EL (cell line): ENCODE data around the gene CACNA1I.
A peak's percentile ranks its signal among the peaks of the same experiment; 100 is the strongest.

Experiments
- DNase-seq: peaks from one replicate; pipeline ENCODE4 v3.0.0-alpha.2; 2016

The CACNA1I gene

GRCh38 chr22:39535831-39536449, 34.6 kb upstream of the CACNA1I start:
- no peak for DNase-seq

GRCh38 chr22:39536711-39537110, 33.8 kb upstream of the CACNA1I start:
- DNase-seq, result no peak

GRCh38 chr22:39537975-39538374, 32.6 kb upstream of the CACNA1I start:
- DNase-seq, result no peak

- peak; percentile 39 for DNase-seq
Measured at GRCh38 chr22:39543095-39543494, 27.5 kb upstream of the CACNA1I start.

- no peak for DNase-seq
Measured at GRCh38 chr22:39545386-39546365, 24.9 kb upstream of the CACNA1I start.

- peak; percentile 50 for DNase-seq
Measured at GRCh38 chr22:39546889-39547586, 23.5 kb upstream of the CACNA1I start.

GRCh38 chr22:39547587-39547947, 23.0 kb upstream of the CACNA1I start:
- DNase-seq, result no peak

GRCh38 chr22:39553429-39553828, 17.1 kb upstream of the CACNA1I start:
- DNase-seq, result no peak

- no peak for DNase-seq
Measured at GRCh38 chr22:39554151-39554550, 16.4 kb upstream of the CACNA1I start.

- DNase-seq, result no peak
Measured at GRCh38 chr22:39556970-39557841, 13.3 kb upstream of the CACNA1I start.

- no peak for DNase-seq
Measured at GRCh38 chr22:39558254-39558727, 12.3 kb upstream of the CACNA1I start.

- DNase-seq, result no peak
Measured at GRCh38 chr22:39558950-39559349, 11.6 kb upstream of the CACNA1I start.

GRCh38 chr22:39559456-39560105, 11.0 kb upstream of the CACNA1I start:
- peak; percentile 52 for DNase-seq

- no peak for DNase-seq
Measured at GRCh38 chr22:39560127-39560526, 10.4 kb upstream of the CACNA1I start.

- no peak for DNase-seq
Measured at GRCh38 chr22:39562839-39563489, 7.6 kb upstream of the CACNA1I start.

GRCh38 chr22:39563571-39564428, 6.8 kb upstream of the CACNA1I start:
- DNase-seq, result no peak

- no peak for DNase-seq
Measured at GRCh38 chr22:39565414-39565944, 5.1 kb upstream of the CACNA1I start.

- DNase-seq, result no peak
Measured at GRCh38 chr22:39567135-39567946, 3.2 kb upstream of the CACNA1I start.
